VCaP (cell line): ENCODE results near the gene HSD17B1.
"Not testable (repeated sequence)": the region's sequence is repeated elsewhere in the genome, so short reads cannot be mapped to it uniquely, and the experiment has no call there.

Source experiments
- H3K27ac ChIP-seq: fragments of 450-650 bp; 2 replicates; pipeline ENCODE4 v1.5.1; 2017
- CTCF ChIP-seq: fragments of 450-650 bp; conservative IDR thresholded peaks from 2 replicates; pipeline ENCODE4 v1.5.1; 2017; ENCODE audit warnings: mild to moderate bottlenecking, moderate library complexity

The HSD17B1 gene

GRCh38 chr17:42544874-42545283, 7.8 kb upstream of the HSD17B1 start:
- H3K27ac ChIP-seq = no peak overlapping the region
- TF ChIP-seq CTCF = no peak

GRCh38 chr17:42545755-42546505, 6.8 kb upstream of the HSD17B1 start:
- not testable (repeated sequence) for H3K27ac ChIP-seq

GRCh38 chr17:42547001-42547461, 5.7 kb upstream of the HSD17B1 start:
- TF ChIP-seq CTCF = no peak
- no peak overlapping the region for H3K27ac ChIP-seq

GRCh38 chr17:42547698-42548069, 5.0 kb upstream of the HSD17B1 start:
- no peak for TF ChIP-seq CTCF
- peak overlapping the region; percentile 40; the same call in 1 of the 2 replicates for H3K27ac ChIP-seq

GRCh38 chr17:42548070-42548837, 4.5 kb upstream of the HSD17B1 start:
- TF ChIP-seq CTCF = peak; percentile 77
- H3K27ac ChIP-seq = peak overlapping the region; percentile 40; the same call in 1 of the 2 replicates

- H3K27ac ChIP-seq = peak overlapping the region; percentile 40; the same call in 1 of the 2 replicates
- TF ChIP-seq CTCF = no peak
Measured at GRCh38 chr17:42548993-42549755, 3.5 kb upstream of the HSD17B1 start.

- H3K27ac ChIP-seq = no peak overlapping the region
Measured at GRCh38 chr17:42553161-42553818, 567 bp downstream of the HSD17B1 start.

More at GRCh38 chr17:42553161-42553818, 567 bp downstream of the HSD17B1 start:
- no peak for TF ChIP-seq CTCF
